ENCODE data around the gene VAV2. TPM values are rescaled to one million over a fixed set of nuclear protein-coding genes. Genes with fewer than 3 reads are reported as not detected.

The VAV2 gene
- total and polyA plus RNA-seq, 2 of the 4 experiments (the other 2 are of a cell fraction), result 10.8 to 13.4 TPM

DNA sequence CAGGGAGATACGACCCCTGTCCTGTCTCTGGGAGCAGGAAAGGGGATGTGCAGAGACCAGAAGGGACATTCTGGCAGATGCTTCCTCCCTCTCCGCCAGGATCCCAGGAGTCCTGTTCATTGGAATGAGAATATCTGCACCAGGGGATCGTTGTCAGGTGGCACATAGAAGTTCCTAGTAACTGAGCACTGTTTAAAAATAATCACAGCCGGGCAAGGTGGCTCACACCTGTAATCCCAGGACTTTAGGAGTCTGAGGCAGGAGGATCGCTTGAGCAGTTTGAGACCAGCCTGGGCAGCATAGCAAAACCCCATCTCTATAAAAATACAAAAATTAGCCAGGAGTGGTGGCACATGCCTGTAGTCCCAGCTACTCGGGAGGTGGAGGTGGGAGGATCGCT, 266.2 kb downstream of the VAV2 start:
- no CpG with 5 or more reads among the region's 7 CpGs for WGBS, 2 experiments (ENCODE audit: extremely low coverage in 2 of 2, insufficient read length in 1 of 2)
- Histone ChIP-seq H4K20me1 (ENCODE audit: insufficient read depth, low read length) (no peaks in the 10 kb centered on the region; the same call in 1 of the 2 replicates), H2BK15ac (ENCODE audit: low read depth, low read length) (no peak overlapping the region), H3K79me1 (ENCODE audit: low read depth in 1 of 2, low read length in 2 of 2) (no peaks in the 10 kb centered on the region), H3K4me1 (ENCODE audit: control insufficient read depth, insufficient read depth, low read length) (no peaks in the 10 kb centered on the region), H3K4me2 (ENCODE audit: low read depth, low read length) (no peak overlapping the region), H2AFZ (replicated peaks; ENCODE audit: low read length, poor library complexity) (no peak overlapping the region), H3K9me1 (ENCODE audit: insufficient read depth, low read length) (no peaks in the 10 kb centered on the region), H3K9me3 (ENCODE audit: control insufficient read depth, insufficient read depth, low read length) (no peaks in the 10 kb centered on the region), H3K4me3 (ENCODE audit: insufficient read depth, low read depth, low read length) (no peak overlapping the region), H3K9ac (ENCODE audit: low read depth, low read length) (no peak overlapping the region), H3K27ac (ENCODE audit: insufficient read depth, low read length) (no peak overlapping the region), H4K8ac (ENCODE audit: low read depth in 2 of 2, low read length in 2 of 2) (no peak overlapping the region), H3K27me3 (ENCODE audit: control insufficient read depth, insufficient read depth, low read length) (peaks cover 1% of the 10 kb centered on the region; the same call in 1 of the 2 replicates), H3K4ac (ENCODE audit: low read depth, low read length) (no peak overlapping the region), H2AK5ac (ENCODE audit: low read depth, low read length) (no peak overlapping the region), H2BK20ac (ENCODE audit: low read depth, low read length) (no peak overlapping the region), H4K91ac (ENCODE audit: insufficient read depth, low read depth, low read length) (no peak overlapping the region), H3K23ac (ENCODE audit: low read depth, low read length) (no peak overlapping the region), H3K18ac (ENCODE audit: low read depth, low read length) (no peak overlapping the region), H3K14ac (replicated peaks; ENCODE audit: low read depth, low read length) (no peak overlapping the region), H4K5ac (ENCODE audit: low read depth, low read length) (no peak overlapping the region), H3K36me3 (ENCODE audit: control insufficient read depth, insufficient read depth, low read length) (no peaks in the 10 kb centered on the region), H3K56ac (ENCODE audit: extremely low read depth, insufficient read depth, low read length) (no peak overlapping the region), H2BK120ac (ENCODE audit: low read depth, low read length) (no peak overlapping the region), H2BK5ac (ENCODE audit: low read depth, low read length, poor library complexity, severe bottlenecking) (no peak overlapping the region), H2AK9ac (replicated peaks; ENCODE audit: low read depth, low read length, poor library complexity) (no peak overlapping the region)
- in situ Hi-C loops (cut with MboI; ENCODE audit: low sequenced_read_pairs), result loop anchor here (10.0 kb wide), 1 partner anchor 321 kb away; no protein-coding TSS in a partner anchor
- POLR2A ChIA-PET (ENCODE audit: unreplicated experiment), result no interaction called here
- no peak for TF ChIP-seq NFE2L2 (IDR thresholded peaks at IDR 0.05; ENCODE audit: low read depth, low read length)
- no peak for TF ChIP-seq RAD21 (IDR thresholded peaks at IDR 0.05; ENCODE audit: low read length)
- no peak for TF ChIP-seq RCOR1 (IDR thresholded peaks at IDR 0.05; ENCODE audit: insufficient replicate concordance, low read length)
- no peak for ATAC-seq (ENCODE audit: low read depth)
- CTCF ChIA-PET, result no interaction called here
- no TSS peak for BruUV-seq (replicated peaks)
- intact Hi-C loops (cut with micrococcal nuclease), result loop anchor here (1.0 to 10.0 kb wide), 2 partner anchors 121 to 193 kb away; partner anchors contain the start of gene FAM163B
- dilution Hi-C loops (cut with HindIII; ENCODE audit: low sequenced_read_pairs, unreplicated experiment), result no loop called here
- DNase-seq, result no peak
